ENCODE data around the gene CD3E. TPM values are rescaled to one million over a fixed set of nuclear protein-coding genes. Genes with fewer than 3 reads are reported as not detected.

Gene CD3E
- total and polyA plus RNA-seq, 2 experiments from 2014 or later = not detected

GRCh38 chr11:118267486-118267885, 37.0 kb upstream of the CD3E start:
- Histone ChIP-seq H4K20me1 (ENCODE audit: insufficient read depth) (no peaks in the 10 kb centered on the region), H3K27ac (no peak overlapping the region), H3K9me2 (ENCODE audit: insufficient read depth) (no peaks in the 10 kb centered on the region), H3K4me3 (no peak overlapping the region), H3K4me1 (ENCODE audit: insufficient read depth) (no peaks in the 10 kb centered on the region), H3K9me3 (ENCODE audit: low read depth) (no peaks in the 10 kb centered on the region), H3F3A (ENCODE audit: insufficient read depth) (no peaks in the 10 kb centered on the region), H3K9ac (no peak overlapping the region), H3K27me3 (replicated peaks; ENCODE audit: insufficient read depth) (peaks cover 58% of the 10 kb centered on the region), H3K79me2 (ENCODE audit: insufficient read depth) (no peaks in the 10 kb centered on the region), H3K36me3 (ENCODE audit: low read depth) (no peaks in the 10 kb centered on the region), H2AFZ (no peak overlapping the region), H3K4me2 (ENCODE audit: unreplicated experiment) (no peak overlapping the region)
- TF ChIP-seq EZH2phosphoT487 (IDR thresholded peaks at IDR 0.05; ENCODE audit: insufficient read depth, low read depth) = no peak
- no peak for TF ChIP-seq EZH2 (IDR thresholded peaks at IDR 0.05; ENCODE audit: insufficient read depth, poor library complexity, severe bottlenecking)
- WGBS, 2 experiments (ENCODE audit: low coverage in 1 of 2, low lambda C conversion rate in 2 of 2, missing lambda C conversion rate in 2 of 2) = 28 to 38% methylated on average over 4 of the region's 4 CpGs
- DNase-seq = no peak
- in situ Hi-C loops (cut with MboI) = no loop called here

- no peak overlapping the region for H3K9ac ChIP-seq
- peaks cover 25% of the 10 kb centered on the region for H3K27me3 ChIP-seq (replicated peaks; ENCODE audit: insufficient read depth)
- H4K20me1 ChIP-seq (ENCODE audit: insufficient read depth) = no peaks in the 10 kb centered on the region
- no peak overlapping the region for H3K27ac ChIP-seq
- H3K4me1 ChIP-seq (ENCODE audit: insufficient read depth) = no peaks in the 10 kb centered on the region
- in situ Hi-C loops (cut with MboI) = no loop called here
- TF ChIP-seq EZH2phosphoT487 (IDR thresholded peaks at IDR 0.05; ENCODE audit: insufficient read depth, low read depth) (no peak), EZH2 (IDR thresholded peaks at IDR 0.05; ENCODE audit: insufficient read depth, poor library complexity, severe bottlenecking) (no peak)
- H3K4me3 ChIP-seq = no peak overlapping the region
- H3K79me2 ChIP-seq (ENCODE audit: insufficient read depth) = no peaks in the 10 kb centered on the region
- DNase-seq = no peak
- no peaks in the 10 kb centered on the region for H3K9me2 ChIP-seq (ENCODE audit: insufficient read depth)
- 7 to 13% methylated on average over 2 of the region's 2 CpGs for WGBS, 2 experiments (ENCODE audit: low coverage in 1 of 2, low lambda C conversion rate in 2 of 2, missing lambda C conversion rate in 2 of 2)
- H2AFZ ChIP-seq = no peak overlapping the region
- no peaks in the 10 kb centered on the region for H3K9me3 ChIP-seq (ENCODE audit: low read depth)
- H3K36me3 ChIP-seq (ENCODE audit: low read depth) = no peaks in the 10 kb centered on the region
- no peaks in the 10 kb centered on the region for H3F3A ChIP-seq (ENCODE audit: insufficient read depth)
- H3K4me2 ChIP-seq (ENCODE audit: unreplicated experiment) = no peak overlapping the region
Observed at GRCh38 chr11:118272001-118272400, 32.5 kb upstream of the CD3E start.

GRCh38 chr11:118274186-118274585, 30.3 kb upstream of the CD3E start:
- Histone ChIP-seq H2AFZ (no peak overlapping the region), H3K27me3 (replicated peaks; ENCODE audit: insufficient read depth) (peaks cover 11% of the 10 kb centered on the region; the same call in 1 of the 2 replicates), H3K27ac (no peak overlapping the region), H3K4me2 (ENCODE audit: unreplicated experiment) (no peak overlapping the region), H4K20me1 (ENCODE audit: insufficient read depth) (no peaks in the 10 kb centered on the region), H3K4me1 (ENCODE audit: insufficient read depth) (no peaks in the 10 kb centered on the region), H3K9me3 (ENCODE audit: low read depth) (no peaks in the 10 kb centered on the region), H3K9ac (no peak overlapping the region), H3K79me2 (ENCODE audit: insufficient read depth) (no peaks in the 10 kb centered on the region), H3K36me3 (ENCODE audit: low read depth) (no peaks in the 10 kb centered on the region), H3K9me2 (ENCODE audit: insufficient read depth) (no peaks in the 10 kb centered on the region), H3K4me3 (no peak overlapping the region), H3F3A (ENCODE audit: insufficient read depth) (no peaks in the 10 kb centered on the region)
- WGBS, 2 experiments (ENCODE audit: low coverage in 1 of 2, low lambda C conversion rate in 2 of 2, missing lambda C conversion rate in 2 of 2) = 91 to 96% methylated on average over 2 of the region's 2 CpGs
- TF ChIP-seq EZH2 (IDR thresholded peaks at IDR 0.05; ENCODE audit: insufficient read depth, poor library complexity, severe bottlenecking) = no peak
- TF ChIP-seq EZH2phosphoT487 (IDR thresholded peaks at IDR 0.05; ENCODE audit: insufficient read depth, low read depth) = no peak
- DNase-seq = no peak
- in situ Hi-C loops (cut with MboI) = no loop called here

DNA sequence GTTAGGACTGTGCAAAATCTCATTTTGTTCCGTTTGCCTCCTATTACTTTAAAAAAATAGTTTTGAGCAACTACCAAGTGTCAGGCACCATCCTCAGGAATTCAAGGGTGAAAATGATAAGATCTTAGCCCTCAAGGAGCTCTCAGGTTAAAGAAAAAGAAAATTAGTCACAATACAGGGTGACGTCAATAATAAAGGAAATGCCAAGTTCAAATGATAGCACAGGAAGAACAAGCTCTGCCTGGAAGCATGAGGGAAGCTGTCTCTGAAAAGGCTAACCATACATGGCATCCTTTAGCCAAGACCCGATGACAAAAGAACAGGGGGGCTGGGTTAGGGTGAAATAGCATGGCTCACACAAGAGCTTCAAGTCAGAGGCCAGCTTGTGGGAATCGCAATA, 29.4 kb upstream of the CD3E start:
- Histone ChIP-seq H3K9me2 (ENCODE audit: insufficient read depth) (no peaks in the 10 kb centered on the region), H3K27ac (no peak overlapping the region), H3K27me3 (replicated peaks; ENCODE audit: insufficient read depth) (peaks cover 11% of the 10 kb centered on the region; the same call in 1 of the 2 replicates), H3K4me2 (ENCODE audit: unreplicated experiment) (no peak overlapping the region), H4K20me1 (ENCODE audit: insufficient read depth) (no peaks in the 10 kb centered on the region), H3K9me3 (ENCODE audit: low read depth) (no peaks in the 10 kb centered on the region), H3K4me1 (ENCODE audit: insufficient read depth) (no peaks in the 10 kb centered on the region), H3K4me3 (no peak overlapping the region), H3K9ac (no peak overlapping the region), H3F3A (ENCODE audit: insufficient read depth) (no peaks in the 10 kb centered on the region), H3K36me3 (ENCODE audit: low read depth) (no peaks in the 10 kb centered on the region), H2AFZ (no peak overlapping the region), H3K79me2 (ENCODE audit: insufficient read depth) (no peaks in the 10 kb centered on the region)
- TF ChIP-seq EZH2phosphoT487 (IDR thresholded peaks at IDR 0.05; ENCODE audit: insufficient read depth, low read depth) (no peak), EZH2 (IDR thresholded peaks at IDR 0.05; ENCODE audit: insufficient read depth, poor library complexity, severe bottlenecking) (no peak)
- WGBS, 2 experiments (ENCODE audit: low coverage in 1 of 2, low lambda C conversion rate in 2 of 2, missing lambda C conversion rate in 2 of 2) = 27 to 28% methylated on average over 4 of the region's 4 CpGs
- in situ Hi-C loops (cut with MboI) = no loop called here
- no peak for DNase-seq

- no peak for TF ChIP-seq EZH2phosphoT487 (IDR thresholded peaks at IDR 0.05; ENCODE audit: insufficient read depth, low read depth)
- TF ChIP-seq EZH2 (IDR thresholded peaks at IDR 0.05; ENCODE audit: insufficient read depth, poor library complexity, severe bottlenecking) = no peak
- Histone ChIP-seq H3K27ac (no peak overlapping the region), H3K79me2 (ENCODE audit: insufficient read depth) (no peaks in the 10 kb centered on the region), H3K27me3 (replicated peaks; ENCODE audit: insufficient read depth) (peaks cover 9% of the 10 kb centered on the region; the same call in 1 of the 2 replicates), H3K4me3 (no peak overlapping the region), H3K9ac (no peak overlapping the region), H3K9me2 (ENCODE audit: insufficient read depth) (no peaks in the 10 kb centered on the region), H4K20me1 (ENCODE audit: insufficient read depth) (no peaks in the 10 kb centered on the region), H3F3A (ENCODE audit: insufficient read depth) (no peaks in the 10 kb centered on the region), H3K9me3 (ENCODE audit: low read depth) (no peaks in the 10 kb centered on the region), H3K36me3 (ENCODE audit: low read depth) (no peaks in the 10 kb centered on the region), H2AFZ (no peak overlapping the region), H3K4me2 (ENCODE audit: unreplicated experiment) (no peak overlapping the region), H3K4me1 (ENCODE audit: insufficient read depth) (no peaks in the 10 kb centered on the region)
- no peak for DNase-seq
- in situ Hi-C loops (cut with MboI) = no loop called here
- WGBS, 2 experiments (ENCODE audit: low coverage in 1 of 2, low lambda C conversion rate in 2 of 2, missing lambda C conversion rate in 2 of 2) = 17 to 47% methylated on average over 1 of the region's 1 CpG
Observed at GRCh38 chr11:118276422-118276821, 28.1 kb upstream of the CD3E start.
